Dendritic cell treated with granulocyte-macrophage colony-stimulating factor and Interleukin-4, amounts not matched to agents 40 ng/mL and 50 ng/mL, for 4 days (primary cell): Measurements from ENCODE around the gene ANO7.

Experiments used
- H3K27ac Mint-ChIP-seq: one replicate; pipeline ENCODE4 v1.8.0; 2022; ENCODE audit warnings: mild to moderate bottlenecking, mixed read lengths
- H3K27me3 Mint-ChIP-seq: one replicate; pipeline ENCODE4 v1.8.0; 2022; ENCODE audit warnings: mild to moderate bottlenecking, mixed read lengths
- H3K36me3 Mint-ChIP-seq: one replicate; pipeline ENCODE4 v1.8.0; 2022; ENCODE audit warnings: low read depth, mixed read lengths
- H3K4me1 Mint-ChIP-seq: one replicate; pipeline ENCODE4 v1.8.0; 2022; ENCODE audit warnings: low read depth, mixed read lengths
- H3K4me3 Mint-ChIP-seq: one replicate; pipeline ENCODE4 v1.8.0; 2022; ENCODE audit warnings: mild to moderate bottlenecking, moderate library complexity, mixed read lengths
- H3K9me3 Mint-ChIP-seq: one replicate; pipeline ENCODE4 v1.8.0; 2022; ENCODE audit warnings: mixed read lengths
- intact Hi-C: fragments of 100-400 bp; cut with micrococcal nuclease; formaldehyde crosslinking; loops from one replicate; pipeline ENCODE4 v1.15.0; 2022

Gene ANO7

GRCh38 chr2:241202681-241203080, 14.2 kb downstream of the ANO7 start:
- no peak overlapping the region for H3K27ac Mint-ChIP-seq
- no peaks in the 10 kb centered on the region for H3K27me3 Mint-ChIP-seq
- no peaks in the 10 kb centered on the region for H3K9me3 Mint-ChIP-seq
- peaks cover 7% of the 10 kb centered on the region for H3K4me1 Mint-ChIP-seq
- H3K4me3 Mint-ChIP-seq = no peak overlapping the region
- no peaks in the 10 kb centered on the region for H3K36me3 Mint-ChIP-seq
- intact Hi-C loops = no loop called here

- no peaks in the 10 kb centered on the region for H3K36me3 Mint-ChIP-seq
- H3K4me3 Mint-ChIP-seq = no peak overlapping the region
- no peaks in the 10 kb centered on the region for H3K9me3 Mint-ChIP-seq
- intact Hi-C loops = no loop called here
- peaks cover 7% of the 10 kb centered on the region for H3K4me1 Mint-ChIP-seq
- no peaks in the 10 kb centered on the region for H3K27me3 Mint-ChIP-seq
- H3K27ac Mint-ChIP-seq = no peak overlapping the region
Observed at GRCh38 chr2:241203218-241204009, 14.9 kb downstream of the ANO7 start.

GRCh38 chr2:241204010-241204384, 15.5 kb downstream of the ANO7 start:
- no peak overlapping the region for H3K27ac Mint-ChIP-seq
- H3K36me3 Mint-ChIP-seq = no peaks in the 10 kb centered on the region
- H3K27me3 Mint-ChIP-seq = no peaks in the 10 kb centered on the region
- intact Hi-C loops = no loop called here
- H3K4me3 Mint-ChIP-seq = no peak overlapping the region
- no peaks in the 10 kb centered on the region for H3K9me3 Mint-ChIP-seq
- peaks cover 7% of the 10 kb centered on the region for H3K4me1 Mint-ChIP-seq

GRCh38 chr2:241204490-241204889, 16.0 kb downstream of the ANO7 start:
- no peaks in the 10 kb centered on the region for H3K36me3 Mint-ChIP-seq
- no peaks in the 10 kb centered on the region for H3K9me3 Mint-ChIP-seq
- H3K4me3 Mint-ChIP-seq = no peak overlapping the region
- peak overlapping the region; percentile 38 for H3K27ac Mint-ChIP-seq
- H3K4me1 Mint-ChIP-seq = peaks cover 7% of the 10 kb centered on the region
- no peaks in the 10 kb centered on the region for H3K27me3 Mint-ChIP-seq
- intact Hi-C loops = no loop called here

- H3K27ac Mint-ChIP-seq = peak overlapping the region; percentile 38
- H3K27me3 Mint-ChIP-seq = no peaks in the 10 kb centered on the region
- no peaks in the 10 kb centered on the region for H3K36me3 Mint-ChIP-seq
- intact Hi-C loops = no loop called here
- no peak overlapping the region for H3K4me3 Mint-ChIP-seq
- H3K4me1 Mint-ChIP-seq = peaks cover 7% of the 10 kb centered on the region
- no peaks in the 10 kb centered on the region for H3K9me3 Mint-ChIP-seq
Observed at GRCh38 chr2:241205086-241205485, 16.6 kb downstream of the ANO7 start.

GRCh38 chr2:241207151-241207550, 18.7 kb downstream of the ANO7 start:
- peaks cover 4% of the 10 kb centered on the region for H3K27me3 Mint-ChIP-seq
- no peaks in the 10 kb centered on the region for H3K36me3 Mint-ChIP-seq
- H3K4me3 Mint-ChIP-seq = no peak overlapping the region
- no peak overlapping the region for H3K27ac Mint-ChIP-seq
- no peaks in the 10 kb centered on the region for H3K4me1 Mint-ChIP-seq
- intact Hi-C loops = no loop called here
- H3K9me3 Mint-ChIP-seq = no peaks in the 10 kb centered on the region

GRCh38 chr2:241207641-241208040, 19.2 kb downstream of the ANO7 start:
- intact Hi-C loops = no loop called here
- Mint-ChIP-seq H3K4me1 (no peaks in the 10 kb centered on the region), H3K36me3 (no peaks in the 10 kb centered on the region), H3K4me3 (no peak overlapping the region), H3K9me3 (no peaks in the 10 kb centered on the region), H3K27me3 (peaks cover 4% of the 10 kb centered on the region), H3K27ac (no peak overlapping the region)

GRCh38 chr2:241208058-241208457, 19.6 kb downstream of the ANO7 start:
- Mint-ChIP-seq H3K4me3 (no peak overlapping the region), H3K27ac (no peak overlapping the region), H3K4me1 (no peaks in the 10 kb centered on the region), H3K9me3 (no peaks in the 10 kb centered on the region), H3K27me3 (peaks cover 4% of the 10 kb centered on the region), H3K36me3 (no peaks in the 10 kb centered on the region)
- intact Hi-C loops = no loop called here

GRCh38 chr2:241209271-241209670, 20.8 kb downstream of the ANO7 start:
- Mint-ChIP-seq H3K4me3 (no peak overlapping the region), H3K9me3 (no peaks in the 10 kb centered on the region), H3K27ac (no peak overlapping the region), H3K27me3 (peaks cover 8% of the 10 kb centered on the region), H3K4me1 (no peaks in the 10 kb centered on the region), H3K36me3 (no peaks in the 10 kb centered on the region)
- intact Hi-C loops = no loop called here

GRCh38 chr2:241211276-241211675, 22.8 kb downstream of the ANO7 start:
- peaks cover 25% of the 10 kb centered on the region for H3K27me3 Mint-ChIP-seq
- no peak overlapping the region for H3K4me3 Mint-ChIP-seq
- intact Hi-C loops = no loop called here
- H3K4me1 Mint-ChIP-seq = no peaks in the 10 kb centered on the region
- H3K36me3 Mint-ChIP-seq = no peaks in the 10 kb centered on the region
- no peaks in the 10 kb centered on the region for H3K9me3 Mint-ChIP-seq
- no peak overlapping the region for H3K27ac Mint-ChIP-seq

- H3K9me3 Mint-ChIP-seq = no peaks in the 10 kb centered on the region
- intact Hi-C loops = no loop called here
Observed at GRCh38 chr2:241213041-241213440, 24.6 kb downstream of the ANO7 start.

GRCh38 chr2:241213567-241213966, 25.1 kb downstream of the ANO7 start:
- H3K27ac Mint-ChIP-seq = no peak overlapping the region
- no peaks in the 10 kb centered on the region for H3K9me3 Mint-ChIP-seq
- H3K4me1 Mint-ChIP-seq = peaks cover 5% of the 10 kb centered on the region
- peaks cover 39% of the 10 kb centered on the region for H3K27me3 Mint-ChIP-seq
- no peaks in the 10 kb centered on the region for H3K36me3 Mint-ChIP-seq
- intact Hi-C loops = no loop called here
- H3K4me3 Mint-ChIP-seq = no peak overlapping the region

More at GRCh38 chr2:241213041-241213440, 24.6 kb downstream of the ANO7 start:
- Mint-ChIP-seq H3K27ac (no peak overlapping the region), H3K4me3 (no peak overlapping the region), H3K4me1 (no peaks in the 10 kb centered on the region), H3K36me3 (no peaks in the 10 kb centered on the region), H3K27me3 (peaks cover 36% of the 10 kb centered on the region)

GRCh38 chr2:241214209-241214608, 25.7 kb downstream of the ANO7 start:
- H3K36me3 Mint-ChIP-seq = no peaks in the 10 kb centered on the region
- peaks cover 7% of the 10 kb centered on the region for H3K4me1 Mint-ChIP-seq
- H3K27me3 Mint-ChIP-seq = peaks cover 44% of the 10 kb centered on the region
- H3K9me3 Mint-ChIP-seq = no peaks in the 10 kb centered on the region
- intact Hi-C loops = no loop called here
- H3K4me3 Mint-ChIP-seq = no peak overlapping the region
- no peak overlapping the region for H3K27ac Mint-ChIP-seq

GRCh38 chr2:241214766-241215165, 26.3 kb downstream of the ANO7 start:
- Mint-ChIP-seq H3K27me3 (peaks cover 49% of the 10 kb centered on the region), H3K27ac (no peak overlapping the region), H3K4me3 (no peak overlapping the region), H3K9me3 (no peaks in the 10 kb centered on the region), H3K36me3 (no peaks in the 10 kb centered on the region), H3K4me1 (peaks cover 7% of the 10 kb centered on the region)
- intact Hi-C loops = no loop called here

GRCh38 chr2:241215421-241215820, 26.9 kb downstream of the ANO7 start:
- Mint-ChIP-seq H3K4me3 (no peak overlapping the region), H3K4me1 (peaks cover 7% of the 10 kb centered on the region), H3K27me3 (peaks cover 55% of the 10 kb centered on the region), H3K9me3 (no peaks in the 10 kb centered on the region), H3K27ac (no peak overlapping the region), H3K36me3 (no peaks in the 10 kb centered on the region)
- intact Hi-C loops = no loop called here
